GM13976 (cell line): Measurements from ENCODE around the gene SKIC2.

ENCODE experiments used
- DNase-seq: peaks from one replicate; pipeline ENCODE4 v3.0.0; 2012; ENCODE audit warnings: low spot score
- CTCF ChIP-seq: IDR thresholded peaks from 2 replicates; pipeline ENCODE4 v1.5.1; 2012; ENCODE audit warnings: borderline replicate concordance, mild to moderate bottlenecking; ENCODE audit not compliant: insufficient read depth; ENCODE audit errors: extremely low read depth, missing control alignments, control extremely low read depth
- in situ Hi-C: fragments of 300-500 bp; cut with MboI; formaldehyde crosslinking; loops from one replicate; pipeline ENCODE4 v1.12.0; 2022; ENCODE audit warnings: low sequenced_read_pairs, mixed read lengths, inconsistent platforms; ENCODE audit not compliant: unreplicated experiment

The SKIC2 gene

GRCh38 chr6:31958412-31958740, 599 bp upstream of the SKIC2 start:
- no peak for TF ChIP-seq CTCF
- in situ Hi-C loops, result loop anchor here (10.0 kb wide), 1 partner anchor 274 kb away; the partner anchor contains the start of gene LY6G5C
- no peak for DNase-seq

GRCh38 chr6:31961616-31962015, 2.6 kb downstream of the SKIC2 start:
- TF ChIP-seq CTCF, result no peak
- in situ Hi-C loops, result no loop called here
- DNase-seq, result no peak

GRCh38 chr6:31963921-31964320, 4.9 kb downstream of the SKIC2 start:
- TF ChIP-seq CTCF, result no peak
- no peak for DNase-seq
- in situ Hi-C loops, result no loop called here

- no peak for DNase-seq
- no peak for TF ChIP-seq CTCF
- in situ Hi-C loops, result no loop called here
These were observed 6.7 kb downstream of the SKIC2 start for GRCh38 chr6:31965700-31966099.

- TF ChIP-seq CTCF, result no peak
- in situ Hi-C loops, result no loop called here
- no peak for DNase-seq
These were observed 7.5 kb downstream of the SKIC2 start for GRCh38 chr6:31966506-31966905.

GRCh38 chr6:31966997-31967925, 8.3 kb downstream of the SKIC2 start:
- no peak for DNase-seq
- in situ Hi-C loops, result no loop called here
- no peak for TF ChIP-seq CTCF
